Measurements from ENCODE around the gene OGDH.

OGDH gene

GRCh38 chr7:44568771-44569560 lies 37.5 kb upstream of the OGDH start:
- no peaks in the 10 kb centered on the region for H3K27me3 Mint-ChIP-seq
- H3K9me3 Mint-ChIP-seq: no peaks in the 10 kb centered on the region
- peaks cover 72% of the 10 kb centered on the region for H3K36me3 Mint-ChIP-seq
- H3K27ac Mint-ChIP-seq: no peak overlapping the region
- H3K4me1 Mint-ChIP-seq: peaks cover 37% of the 10 kb centered on the region
- CTCF ChIA-PET: interaction anchor here (1.7 to 5.4 kb wide), 2 partner anchors 13 to 326 kb away, joined by 4 to 73 read pairs; partner anchors contain the start of gene TMED4
- DNase-seq: no peak
- H3K4me3 Mint-ChIP-seq: no peak overlapping the region

DNA sequence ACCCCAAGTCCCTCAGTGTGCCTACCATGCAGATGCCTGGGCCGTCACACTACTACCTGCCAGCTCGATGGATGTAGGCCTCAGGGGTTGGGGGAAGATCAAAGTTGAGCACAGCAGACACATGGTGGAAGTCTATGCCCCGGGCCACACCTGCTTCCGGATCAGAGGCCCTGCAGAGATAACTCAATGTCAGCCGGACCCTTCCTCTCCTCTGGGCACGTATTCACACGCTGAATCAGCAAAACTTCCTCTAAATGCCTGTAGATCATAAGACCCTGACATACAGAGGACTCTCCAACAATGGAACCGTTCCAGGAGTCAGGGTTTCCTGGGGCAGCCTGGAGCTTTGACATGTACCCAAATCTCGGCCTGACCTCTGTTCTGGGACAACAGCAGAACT lies 36.5 kb upstream of the OGDH start:
- CTCF ChIA-PET: no interaction called here
- Mint-ChIP-seq H3K4me1 (peaks cover 46% of the 10 kb centered on the region), H3K27me3 (no peaks in the 10 kb centered on the region), H3K4me3 (no peak overlapping the region), H3K9me3 (no peaks in the 10 kb centered on the region), H3K36me3 (peaks cover 73% of the 10 kb centered on the region), H3K27ac (no peak overlapping the region)
- no peak for DNase-seq

DNA sequence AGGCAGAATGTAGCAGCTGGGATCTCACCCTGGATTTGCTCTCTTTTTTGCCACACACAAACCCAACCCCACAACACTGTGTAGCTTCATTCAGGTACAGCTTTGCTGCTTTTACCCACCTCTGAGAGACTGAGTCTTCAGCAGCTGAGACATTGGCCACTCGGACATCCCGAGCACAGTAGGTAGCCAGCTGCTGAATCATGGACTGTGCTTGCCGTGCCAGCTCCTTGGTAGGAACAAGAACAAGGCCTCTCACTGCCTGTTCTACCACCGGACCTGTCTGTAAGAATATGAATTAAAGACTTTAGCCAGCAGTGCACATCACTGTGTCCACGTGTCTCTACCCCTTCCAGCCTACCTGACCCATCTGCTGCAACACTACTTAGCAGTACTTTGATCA lies 33.7 kb upstream of the OGDH start:
- DNase-seq: no peak
- H3K27ac Mint-ChIP-seq: peak overlapping the region; percentile 89
- CTCF ChIA-PET: interaction anchor here (1.0 to 3.1 kb wide), 5 partner anchors 8 to 332 kb away, joined by 4 to 19 read pairs (median 4); partner anchors contain the start of gene TMED4
- H3K27me3 Mint-ChIP-seq: no peaks in the 10 kb centered on the region
- peak overlapping the region; percentile 90 for H3K4me3 Mint-ChIP-seq
- peaks cover 50% of the 10 kb centered on the region for H3K4me1 Mint-ChIP-seq
- H3K9me3 Mint-ChIP-seq: no peaks in the 10 kb centered on the region
- peaks cover 68% of the 10 kb centered on the region for H3K36me3 Mint-ChIP-seq

GRCh38 chr7:44573464-44574286 lies 32.8 kb upstream of the OGDH start, which contains the start of gene DDX56:
DDX56 (minus strand) TSS chr7:44573908; CDS start chr7:44573895, 13 bp downstream.
- CTCF ChIA-PET: interaction anchor here (0.7 to 3.1 kb wide), 3 partner anchors 8 to 618 kb away, joined by 4 to 19 read pairs (median 5); partner anchors contain the start of gene TMED4
- Mint-ChIP-seq H3K4me3 (peak within 1 kb of the TSS; percentile 90), H3K36me3 (peaks cover 71% of the 10 kb centered on the region), H3K27ac (peak within 1 kb of the TSS; percentile 89), H3K4me1 (peaks cover 50% of the 10 kb centered on the region), H3K9me3 (no peaks in the 10 kb centered on the region), H3K27me3 (no peaks in the 10 kb centered on the region)
- DNase-seq: peak; percentile 96

DNA sequence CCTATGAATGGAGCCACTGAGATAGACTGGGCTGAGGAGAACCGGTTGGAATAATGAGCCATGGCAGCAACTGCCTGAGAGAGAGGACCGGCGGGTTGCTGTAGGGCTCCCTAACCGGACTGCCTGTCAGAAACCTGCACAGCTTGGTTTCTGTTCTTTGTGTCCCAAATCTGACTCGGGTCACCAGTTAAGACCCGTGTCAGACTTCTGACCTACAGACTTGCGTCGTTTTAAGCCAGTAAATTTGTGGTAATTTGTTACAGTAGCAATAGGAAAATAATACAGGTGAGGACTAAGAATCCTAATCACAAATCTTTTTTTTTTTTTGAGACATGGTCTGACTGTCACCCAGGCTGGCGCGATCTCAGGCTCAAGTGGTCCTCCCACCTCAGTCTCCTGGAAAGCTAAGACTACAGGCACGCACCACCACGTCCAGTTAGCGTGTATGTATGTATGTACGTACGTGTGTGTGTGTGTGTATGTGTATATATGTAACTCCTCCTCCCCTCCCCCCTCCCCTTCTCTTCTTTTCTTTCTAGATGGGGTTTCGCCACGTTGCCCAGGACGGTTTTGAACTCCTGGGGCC lies 32.0 kb upstream of the OGDH start:
- H3K36me3 Mint-ChIP-seq: peaks cover 70% of the 10 kb centered on the region
- CTCF ChIA-PET: interaction anchor here (0.7 to 3.1 kb wide), 2 partner anchors 10 to 619 kb away, joined by 5 to 19 read pairs; no protein-coding TSS in a partner anchor
- no peaks in the 10 kb centered on the region for H3K9me3 Mint-ChIP-seq
- H3K4me3 Mint-ChIP-seq: peak overlapping the region; percentile 90
- DNase-seq: no peak
- peaks cover 53% of the 10 kb centered on the region for H3K4me1 Mint-ChIP-seq
- H3K27ac Mint-ChIP-seq: peak overlapping the region; percentile 89
- no peaks in the 10 kb centered on the region for H3K27me3 Mint-ChIP-seq

- H3K27ac Mint-ChIP-seq: peak overlapping the region; percentile 89
- H3K4me1 Mint-ChIP-seq: peaks cover 59% of the 10 kb centered on the region
- H3K36me3 Mint-ChIP-seq: peaks cover 70% of the 10 kb centered on the region
- H3K27me3 Mint-ChIP-seq: no peaks in the 10 kb centered on the region
- CTCF ChIA-PET: interaction anchor here (3.1 kb wide), 1 partner anchor 10 kb away, joined by 19 read pairs; no protein-coding TSS in a partner anchor
- no peaks in the 10 kb centered on the region for H3K9me3 Mint-ChIP-seq
- peak overlapping the region; percentile 90 for H3K4me3 Mint-ChIP-seq
- no peak for DNase-seq
Observed at GRCh38 chr7:44575054-44575453, 31.4 kb upstream of the OGDH start.

- CTCF ChIA-PET: interaction anchor here (1.0 kb wide), 1 partner anchor 11 kb away, joined by 3 read pairs; no protein-coding TSS in a partner anchor
- peaks cover 71% of the 10 kb centered on the region for H3K4me1 Mint-ChIP-seq
- H3K4me3 Mint-ChIP-seq: peak overlapping the region; percentile 14
- H3K27ac Mint-ChIP-seq: peak overlapping the region; percentile 51
- no peaks in the 10 kb centered on the region for H3K27me3 Mint-ChIP-seq
- peaks cover 69% of the 10 kb centered on the region for H3K36me3 Mint-ChIP-seq
- no peak for DNase-seq
- no peaks in the 10 kb centered on the region for H3K9me3 Mint-ChIP-seq
Observed at GRCh38 chr7:44576228-44576627, 30.2 kb upstream of the OGDH start.

DNA sequence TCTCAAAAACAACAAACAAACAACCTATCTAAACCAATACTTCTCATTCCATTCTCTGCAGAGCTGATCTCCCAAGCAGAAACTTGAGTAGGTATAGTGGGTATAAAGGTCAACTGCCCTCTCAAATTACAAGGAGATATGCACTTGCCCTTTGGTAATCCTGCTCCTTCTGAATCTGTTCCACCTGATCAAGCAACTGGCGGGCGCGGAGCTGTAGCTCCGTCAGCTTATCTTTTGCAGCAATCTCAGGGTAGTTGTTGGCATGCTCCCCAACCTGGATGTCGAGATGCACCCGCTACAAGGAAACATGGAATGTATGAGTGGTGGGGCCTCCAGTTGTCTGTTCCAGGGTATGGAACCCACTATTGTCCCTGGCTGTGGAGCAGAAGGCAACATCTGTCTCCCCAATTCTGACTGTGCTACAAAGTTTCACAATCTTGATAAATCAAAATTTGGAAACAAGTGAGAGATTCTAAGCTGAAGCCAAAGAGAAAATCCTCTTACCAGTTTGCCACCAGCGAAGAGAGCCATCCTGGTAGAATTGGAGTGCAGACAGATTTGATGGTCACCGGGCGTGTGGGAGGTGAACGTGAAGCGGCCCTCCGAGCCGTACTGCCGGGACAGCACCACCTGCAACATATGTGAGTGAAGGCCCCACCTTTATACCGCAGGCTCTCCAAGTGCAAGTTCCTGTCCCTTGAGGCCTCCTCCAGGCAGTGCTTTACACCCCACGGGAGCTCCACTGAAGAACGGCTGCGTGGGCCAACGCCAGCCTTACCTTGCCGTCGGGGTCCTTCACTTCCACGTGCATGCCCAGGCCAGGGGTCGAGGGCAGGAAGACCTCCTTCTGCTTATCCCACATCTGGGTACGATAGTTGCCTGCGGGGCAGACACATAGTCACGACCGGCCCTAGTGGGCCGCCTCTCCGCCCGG lies 25.2 kb upstream of the OGDH start:
- DNase-seq: peak; percentile 68
- peaks cover 10% of the 10 kb centered on the region for H3K27me3 Mint-ChIP-seq
- CTCF ChIA-PET: interaction anchor here (1.0 to 1.7 kb wide), 7 partner anchors 8 to 266 kb away, joined by 3 to 6 read pairs (median 4); partner anchors contain the start of genes H2AZ2 and OGDH
- H3K4me3 Mint-ChIP-seq: peak overlapping the region; percentile 90
- peaks cover 41% of the 10 kb centered on the region for H3K4me1 Mint-ChIP-seq
- H3K9me3 Mint-ChIP-seq: no peaks in the 10 kb centered on the region
- H3K36me3 Mint-ChIP-seq: peaks cover 37% of the 10 kb centered on the region
- H3K27ac Mint-ChIP-seq: peak overlapping the region; percentile 95

GRCh38 chr7:44581879-44582603 lies 24.4 kb upstream of the OGDH start, which contains the start of gene TMED4:
TMED4 (minus strand) TSS chr7:44582231; CDS start chr7:44582206, 25 bp downstream.
- H3K4me3 Mint-ChIP-seq: peak within 1 kb of the TSS; percentile 90
- no peaks in the 10 kb centered on the region for H3K9me3 Mint-ChIP-seq
- peak; percentile 100 for DNase-seq
- H3K36me3 Mint-ChIP-seq: peaks cover 32% of the 10 kb centered on the region
- peaks cover 40% of the 10 kb centered on the region for H3K4me1 Mint-ChIP-seq
- peaks cover 17% of the 10 kb centered on the region for H3K27me3 Mint-ChIP-seq
- peak within 1 kb of the TSS; percentile 95 for H3K27ac Mint-ChIP-seq
- CTCF ChIA-PET: interaction anchor here (0.7 to 1.7 kb wide), 7 partner anchors 9 to 265 kb away, joined by 3 to 6 read pairs (median 4); partner anchors contain the start of genes H2AZ2 and OGDH

GRCh38 chr7:44583146-44583865 lies 23.1 kb upstream of the OGDH start:
- peaks cover 27% of the 10 kb centered on the region for H3K36me3 Mint-ChIP-seq
- no peak for DNase-seq
- peak overlapping the region; percentile 95 for H3K27ac Mint-ChIP-seq
- CTCF ChIA-PET: interaction anchor here (1.7 kb wide), 1 partner anchor 264 kb away, joined by 6 read pairs; the partner anchor contains the start of gene H2AZ2
- H3K27me3 Mint-ChIP-seq: peaks cover 17% of the 10 kb centered on the region
- no peaks in the 10 kb centered on the region for H3K9me3 Mint-ChIP-seq
- peak overlapping the region; percentile 90 for H3K4me3 Mint-ChIP-seq
- peaks cover 46% of the 10 kb centered on the region for H3K4me1 Mint-ChIP-seq

GRCh38 chr7:44587843-44588711 lies 18.4 kb upstream of the OGDH start:
- H3K27ac Mint-ChIP-seq: no peak overlapping the region
- peaks cover 20% of the 10 kb centered on the region for H3K27me3 Mint-ChIP-seq
- H3K9me3 Mint-ChIP-seq: no peaks in the 10 kb centered on the region
- H3K4me3 Mint-ChIP-seq: no peak overlapping the region
- no peaks in the 10 kb centered on the region for H3K36me3 Mint-ChIP-seq
- CTCF ChIA-PET: interaction anchor here (0.6 to 1.9 kb wide), 4 partner anchors 18 to 548 kb away, joined by 3 to 5 read pairs (median 3); no protein-coding TSS in a partner anchor
- DNase-seq: peak; percentile 78
- peaks cover 15% of the 10 kb centered on the region for H3K4me1 Mint-ChIP-seq

All from activated naive CD4-positive, alpha-beta T cell treated with anti-CD3 and anti-CD28 coated beads, Interleukin-2, amount 10 ng/mL, durations not matched to agents 7 days and 5 days (primary cell).